ENCODE results near the gene RPS6KA2. TPM values are rescaled to one million over a fixed set of nuclear protein-coding genes. Genes with fewer than 3 reads are reported as not detected.

The RPS6KA2 gene
- total and polyA plus RNA-seq, 2 experiments from 2014 or later = 12.5 to 25.3 TPM

GRCh38 chr6:166423051-166423745 lies 203.9 kb downstream of the RPS6KA2 start:
- H2AFZ ChIP-seq = no peak overlapping the region
- ATAC-seq (no peak), DNase-seq (ENCODE audit: low spot score) (no peak)
- no peaks in the 10 kb centered on the region for H3F3A ChIP-seq (replicated peaks; ENCODE audit: low read depth)
- no peaks in the 10 kb centered on the region for H3K9me2 ChIP-seq (ENCODE audit: insufficient read depth)
- Mint-ChIP-seq H3K27me3 (ENCODE audit: insufficient read depth, low read depth, poor library complexity) (no peaks in the 10 kb centered on the region), H3K4me3 (no peak overlapping the region), H3K36me3 (ENCODE audit: low read depth) (peaks cover 31% of the 10 kb centered on the region), H3K27ac (no peak overlapping the region), H3K4me1 (peaks cover 6% of the 10 kb centered on the region; the same call in 2 of the 3 replicates), H3K9me3 (no peaks in the 10 kb centered on the region)
- H3K27ac ChIP-seq (ENCODE audit: low read depth) = no peak overlapping the region
- H3K79me2 ChIP-seq (replicated peaks; ENCODE audit: insufficient read depth) = no peaks in the 10 kb centered on the region
- no peaks in the 10 kb centered on the region for H4K20me1 ChIP-seq (replicated peaks; ENCODE audit: insufficient read depth)
- H3K4me3 ChIP-seq = no peak overlapping the region
- no peaks in the 10 kb centered on the region for H3K4me1 ChIP-seq (ENCODE audit: insufficient read depth)
- TF ChIP-seq ETS1 (IDR thresholded peaks at IDR 0.05) (no peak), POLR2AphosphoS5 (IDR thresholded peaks at IDR 0.05; ENCODE audit: low read depth) (no peak), CREB1 (CRISPR knock-in tag; IDR thresholded peaks at IDR 0.05; ENCODE audit: low read depth) (no peak), STAT1 (IDR thresholded peaks at IDR 0.05; ENCODE audit: unreplicated experiment) (no peak), ZNF462 (CRISPR knock-in tag; IDR thresholded peaks at IDR 0.05) (no peak), ZNF331 (CRISPR knock-in tag; IDR thresholded peaks at IDR 0.05; ENCODE audit: low read depth) (no peak), REST (IDR thresholded peaks at IDR 0.05; ENCODE audit: unreplicated experiment) (no peak), NANOG (IDR thresholded peaks at IDR 0.05; ENCODE audit: borderline replicate concordance) (no peak)
- no peaks in the 10 kb centered on the region for H3K27me3 ChIP-seq (ENCODE audit: insufficient read depth)
- H3K36me3 ChIP-seq (ENCODE audit: insufficient read depth) = peaks cover 3% of the 10 kb centered on the region; the same call in 1 of the 2 replicates
- H3K4me2 ChIP-seq = no peak overlapping the region
